Transverse colon (tissue), 4 donors: ENCODE measurements around the gene PDILT.

Experiments used
- EP300 ChIP-seq: sonication (generic); formaldehyde crosslinking; IDR thresholded peaks from one replicate; pipeline ENCODE4 v1.6.1; 2017; ENCODE audit warnings: antibody characterized with exemption, low read depth
- POLR2A ChIP-seq: fragments of 450-650 bp; IDR thresholded peaks from one replicate; pipeline ENCODE4 v1.6.1; 2016; ENCODE audit warnings: antibody characterized with exemption, mild to moderate bottlenecking, moderate library complexity
- POLR2AphosphoS5 ChIP-seq, 3 donors: sonication (generic); formaldehyde crosslinking; IDR thresholded peaks; one replicate each; pipeline ENCODE4 v1.6.1; 2016; ENCODE audit warnings: antibody characterized with exemption in 3 of 3
- TF ChIP-seq, protein P1 (sequence below), 5 experiments: fragments of 200-600 bp in 3 of 5; fragments of 450-650 bp in 2 of 5; sonication (generic) in 3 of 5; IDR thresholded peaks; 1 replicate in 2 of 5; 2 replicates in 3 of 5; pipeline ENCODE4 v1.5.1; 2016 to 2017; ENCODE audit warnings: antibody characterized with exemption in 5 of 5, inconsistent platforms in 3 of 5, mild to moderate bottlenecking in 2 of 5, moderate library complexity in 1 of 5

GRCh38 chr16:20336955-20337354 lies 67.6 kb downstream of the PDILT start:
- TF ChIP-seq POLR2AphosphoS5 (IDR thresholded peaks at IDR 0.05) (no peak), POLR2A (no peak), EP300 (no peak)
- TF ChIP-seq, protein P1, sequence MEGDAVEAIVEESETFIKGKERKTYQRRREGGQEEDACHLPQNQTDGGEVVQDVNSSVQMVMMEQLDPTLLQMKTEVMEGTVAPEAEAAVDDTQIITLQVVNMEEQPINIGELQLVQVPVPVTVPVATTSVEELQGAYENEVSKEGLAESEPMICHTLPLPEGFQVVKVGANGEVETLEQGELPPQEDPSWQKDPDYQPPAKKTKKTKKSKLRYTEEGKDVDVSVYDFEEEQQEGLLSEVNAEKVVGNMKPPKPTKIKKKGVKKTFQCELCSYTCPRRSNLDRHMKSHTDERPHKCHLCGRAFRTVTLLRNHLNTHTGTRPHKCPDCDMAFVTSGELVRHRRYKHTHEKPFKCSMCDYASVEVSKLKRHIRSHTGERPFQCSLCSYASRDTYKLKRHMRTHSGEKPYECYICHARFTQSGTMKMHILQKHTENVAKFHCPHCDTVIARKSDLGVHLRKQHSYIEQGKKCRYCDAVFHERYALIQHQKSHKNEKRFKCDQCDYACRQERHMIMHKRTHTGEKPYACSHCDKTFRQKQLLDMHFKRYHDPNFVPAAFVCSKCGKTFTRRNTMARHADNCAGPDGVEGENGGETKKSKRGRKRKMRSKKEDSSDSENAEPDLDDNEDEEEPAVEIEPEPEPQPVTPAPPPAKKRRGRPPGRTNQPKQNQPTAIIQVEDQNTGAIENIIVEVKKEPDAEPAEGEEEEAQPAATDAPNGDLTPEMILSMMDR (IDR thresholded peaks at IDR 0.05), result no peak
